ENCODE data around the gene DDX54.

Gene DDX54

GRCh38 chr12:113111247-113111646, 74.0 kb downstream of the DDX54 start:
- H3K9ac ChIP-seq (ENCODE audit: low read depth in 1 of 2, low read length in 2 of 2): no peak overlapping the region
- H3K27ac ChIP-seq (ENCODE audit: low read depth in 2 of 2, low read length in 2 of 2): no peak overlapping the region
- H3K36me3 ChIP-seq (ENCODE audit: control insufficient read depth in 2 of 2, insufficient read depth in 2 of 2, low read length in 2 of 2): no peaks in the 10 kb centered on the region
- no peaks in the 10 kb centered on the region for H3K4me1 ChIP-seq (ENCODE audit: control insufficient read depth in 2 of 2, insufficient read depth in 2 of 2, low read length in 2 of 2)
- H3K4me3 ChIP-seq (ENCODE audit: low read length in 2 of 2): no peak overlapping the region
- H3K27me3 ChIP-seq (ENCODE audit: control insufficient read depth in 2 of 2, insufficient read depth in 2 of 2, low read length in 2 of 2): no peaks in the 10 kb centered on the region
- H3K9me3 ChIP-seq (ENCODE audit: control insufficient read depth in 2 of 2, low read length in 2 of 2): no peaks in the 10 kb centered on the region

- no peaks in the 10 kb centered on the region for H3K9me3 ChIP-seq (ENCODE audit: control insufficient read depth in 2 of 2, low read length in 2 of 2)
- no peaks in the 10 kb centered on the region for H3K36me3 ChIP-seq (ENCODE audit: control insufficient read depth in 2 of 2, insufficient read depth in 2 of 2, low read length in 2 of 2)
- H3K27me3 ChIP-seq (ENCODE audit: control insufficient read depth in 2 of 2, insufficient read depth in 2 of 2, low read length in 2 of 2): no peaks in the 10 kb centered on the region
- no peak overlapping the region for H3K27ac ChIP-seq (ENCODE audit: low read depth in 2 of 2, low read length in 2 of 2)
- H3K4me1 ChIP-seq (ENCODE audit: control insufficient read depth in 2 of 2, insufficient read depth in 2 of 2, low read length in 2 of 2): no peaks in the 10 kb centered on the region
- H3K9ac ChIP-seq (ENCODE audit: low read depth in 1 of 2, low read length in 2 of 2): no peak overlapping the region
- no peak overlapping the region for H3K4me3 ChIP-seq (ENCODE audit: low read length in 2 of 2)
Measured at GRCh38 chr12:113109872-113110599, 75.2 kb downstream of the DDX54 start.

- Histone ChIP-seq H3K9ac (ENCODE audit: low read depth in 1 of 2, low read length in 2 of 2) (no peak overlapping the region), H3K4me3 (ENCODE audit: low read length in 2 of 2) (no peak overlapping the region), H3K36me3 (ENCODE audit: control insufficient read depth in 2 of 2, insufficient read depth in 2 of 2, low read length in 2 of 2) (no peaks in the 10 kb centered on the region), H3K9me3 (ENCODE audit: control insufficient read depth in 2 of 2, low read length in 2 of 2) (no peaks in the 10 kb centered on the region), H3K27me3 (ENCODE audit: control insufficient read depth in 2 of 2, insufficient read depth in 2 of 2, low read length in 2 of 2) (no peaks in the 10 kb centered on the region), H3K27ac (ENCODE audit: low read depth in 2 of 2, low read length in 2 of 2) (no peak overlapping the region), H3K4me1 (ENCODE audit: control insufficient read depth in 2 of 2, insufficient read depth in 2 of 2, low read length in 2 of 2) (no peaks in the 10 kb centered on the region)
Measured at GRCh38 chr12:113109360-113109759, 75.9 kb downstream of the DDX54 start.

GRCh38 chr12:113108308-113108707, 77.0 kb downstream of the DDX54 start:
- no peaks in the 10 kb centered on the region for H3K36me3 ChIP-seq (ENCODE audit: control insufficient read depth in 2 of 2, insufficient read depth in 2 of 2, low read length in 2 of 2)
- no peak overlapping the region for H3K4me3 ChIP-seq (ENCODE audit: low read length in 2 of 2)
- H3K9ac ChIP-seq (ENCODE audit: low read depth in 1 of 2, low read length in 2 of 2): no peak overlapping the region
- no peaks in the 10 kb centered on the region for H3K27me3 ChIP-seq (ENCODE audit: control insufficient read depth in 2 of 2, insufficient read depth in 2 of 2, low read length in 2 of 2)
- H3K27ac ChIP-seq (ENCODE audit: low read depth in 2 of 2, low read length in 2 of 2): no peak overlapping the region
- no peaks in the 10 kb centered on the region for H3K9me3 ChIP-seq (ENCODE audit: control insufficient read depth in 2 of 2, low read length in 2 of 2)
- H3K4me1 ChIP-seq (ENCODE audit: control insufficient read depth in 2 of 2, insufficient read depth in 2 of 2, low read length in 2 of 2): no peaks in the 10 kb centered on the region
